Germinal center (tissue), 1 donor: ENCODE results near the gene HIVEP3.
"Not testable (repeated sequence)": the region's sequence is repeated elsewhere in the genome, so short reads cannot be mapped to it uniquely, and the experiment has no call there.

Source experiments
- DNase-seq: peaks from one replicate; pipeline ENCODE4 v3.0.0; 2012; ENCODE audit warnings: mixed read lengths, low spot score

HIVEP3 gene

GRCh38 chr1:41711581-41711980 is 207.1 kb downstream of the HIVEP3 start:
- DNase-seq, result no peak

- no peak for DNase-seq
These were observed 207.7 kb downstream of the HIVEP3 start for GRCh38 chr1:41710980-41711379.

- DNase-seq, result no peak
These were observed 208.8 kb downstream of the HIVEP3 start for GRCh38 chr1:41709873-41710272.

- no peak for DNase-seq
These were observed 209.4 kb downstream of the HIVEP3 start for GRCh38 chr1:41709331-41709730.

GRCh38 chr1:41708332-41708731 is 210.4 kb downstream of the HIVEP3 start:
- peak; percentile 19 for DNase-seq

- no peak for DNase-seq
These were observed 210.9 kb downstream of the HIVEP3 start for GRCh38 chr1:41707793-41708192.

- DNase-seq, result no peak
These were observed 212.9 kb downstream of the HIVEP3 start for GRCh38 chr1:41705798-41706197.

- no peak for DNase-seq
These were observed 214.5 kb downstream of the HIVEP3 start for GRCh38 chr1:41704196-41704595.

GRCh38 chr1:41702771-41703170 is 216.0 kb downstream of the HIVEP3 start:
- DNase-seq, result no peak

- no peak for DNase-seq
These were observed 217.7 kb downstream of the HIVEP3 start for GRCh38 chr1:41700986-41701535.

- no peak for DNase-seq
These were observed 218.1 kb downstream of the HIVEP3 start for GRCh38 chr1:41700581-41700980.

GRCh38 chr1:41699861-41700248 is 218.9 kb downstream of the HIVEP3 start:
- DNase-seq, result no peak

- DNase-seq, result peak; percentile 14
These were observed 219.5 kb downstream of the HIVEP3 start for GRCh38 chr1:41698916-41699860.

- no peak for DNase-seq
These were observed 222.3 kb downstream of the HIVEP3 start for GRCh38 chr1:41696381-41696780.

GRCh38 chr1:41695118-41695745 is 223.5 kb downstream of the HIVEP3 start:
- DNase-seq, result no peak

GRCh38 chr1:41691966-41692365 is 226.8 kb downstream of the HIVEP3 start:
- DNase-seq, result not testable (repeated sequence)

GRCh38 chr1:41691424-41691823 is 227.3 kb downstream of the HIVEP3 start:
- DNase-seq, result no peak

GRCh38 chr1:41690331-41690730 is 228.4 kb downstream of the HIVEP3 start:
- no peak for DNase-seq

GRCh38 chr1:41689558-41689981 is 229.2 kb downstream of the HIVEP3 start:
- no peak for DNase-seq

GRCh38 chr1:41689139-41689538 is 229.6 kb downstream of the HIVEP3 start:
- no peak for DNase-seq

- DNase-seq, result no peak
These were observed 231.7 kb downstream of the HIVEP3 start for GRCh38 chr1:41687007-41687406.

GRCh38 chr1:41683681-41684500 is 234.8 kb downstream of the HIVEP3 start:
- no peak for DNase-seq
